HEK293 (cell line): ENCODE measurements around the gene TFE3.

Source experiments
- MZF1 ChIP-seq: fragments of 450-650 bp; formaldehyde crosslinking; IDR thresholded peaks from 2 replicates; pipeline ENCODE4 v1.5.1; 2017; ENCODE audit warnings: missing biosample characterization, missing genetic modification characterization, borderline replicate concordance
- PRDM6 ChIP-seq: fragments of 450-650 bp; formaldehyde crosslinking; IDR thresholded peaks from 2 replicates; pipeline ENCODE4 v1.5.1; 2017; ENCODE audit warnings: missing biosample characterization, missing genetic modification characterization
- SCRT2 ChIP-seq: fragments of 450-650 bp; formaldehyde crosslinking; IDR thresholded peaks from 2 replicates; pipeline ENCODE4 v1.5.1; 2016; ENCODE audit warnings: missing biosample characterization, missing genetic modification characterization
- SP2 ChIP-seq: fragments of 450-650 bp; formaldehyde crosslinking; IDR thresholded peaks from 2 replicates; pipeline ENCODE4 v1.5.1; 2016; ENCODE audit warnings: missing biosample characterization, missing genetic modification characterization
- YY2 ChIP-seq: fragments of 450-650 bp; formaldehyde crosslinking; IDR thresholded peaks from 2 replicates; pipeline ENCODE4 v1.5.1; 2016; ENCODE audit warnings: missing biosample characterization, missing genetic modification characterization
- ZBTB48 ChIP-seq: fragments of 450-650 bp; formaldehyde crosslinking; IDR thresholded peaks from 2 replicates; pipeline ENCODE4 v1.5.1; 2016; ENCODE audit warnings: missing biosample characterization, missing genetic modification characterization
- ZNF174 ChIP-seq: fragments of 450-650 bp; formaldehyde crosslinking; IDR thresholded peaks from 2 replicates; pipeline ENCODE4 v1.5.0; 2017; ENCODE audit warnings: missing biosample characterization, mild to moderate bottlenecking, missing genetic modification characterization
- ZNF175 ChIP-seq: fragments of 450-650 bp; formaldehyde crosslinking; IDR thresholded peaks from 2 replicates; pipeline ENCODE4 v1.5.1; 2016; ENCODE audit warnings: missing biosample characterization, missing genetic modification characterization
- ZNF26 ChIP-seq: fragments of 450-650 bp; formaldehyde crosslinking; IDR thresholded peaks from 2 replicates; pipeline ENCODE4 v1.5.1; 2016; ENCODE audit warnings: missing biosample characterization, missing genetic modification characterization
- ZNF391 ChIP-seq: fragments of 450-650 bp; formaldehyde crosslinking; IDR thresholded peaks from 2 replicates; pipeline ENCODE4 v1.5.1; 2016; ENCODE audit warnings: low read depth, missing biosample characterization, missing genetic modification characterization, borderline replicate concordance
- ZNF501 ChIP-seq: fragments of 450-650 bp; formaldehyde crosslinking; IDR thresholded peaks from 2 replicates; pipeline ENCODE4 v1.5.1; 2016; ENCODE audit warnings: missing biosample characterization, missing genetic modification characterization
- ZNF544 ChIP-seq: fragments of 450-650 bp; formaldehyde crosslinking; IDR thresholded peaks from 2 replicates; pipeline ENCODE4 v1.5.0; 2017; ENCODE audit warnings: missing biosample characterization, missing genetic modification characterization
- ZNF571 ChIP-seq: fragments of 450-650 bp; formaldehyde crosslinking; IDR thresholded peaks from 2 replicates; pipeline ENCODE4 v1.5.0; 2017; ENCODE audit warnings: missing biosample characterization, missing genetic modification characterization
- ZNF580 ChIP-seq: fragments of 450-650 bp; formaldehyde crosslinking; IDR thresholded peaks from 2 replicates; pipeline ENCODE4 v1.5.1; 2016; ENCODE audit warnings: missing biosample characterization, missing genetic modification characterization
- ZNF610 ChIP-seq: fragments of 450-650 bp; formaldehyde crosslinking; IDR thresholded peaks from 2 replicates; pipeline ENCODE4 v1.5.1; 2016; ENCODE audit warnings: missing biosample characterization, missing genetic modification characterization, borderline replicate concordance
- ZNF639 ChIP-seq: fragments of 450-650 bp; formaldehyde crosslinking; IDR thresholded peaks from 2 replicates; pipeline ENCODE4 v1.5.1; 2016; ENCODE audit warnings: missing biosample characterization, missing genetic modification characterization
- ZNF692 ChIP-seq: fragments of 450-650 bp; formaldehyde crosslinking; IDR thresholded peaks from 2 replicates; pipeline ENCODE4 v1.5.1; 2016; ENCODE audit warnings: missing biosample characterization, missing genetic modification characterization
- ZNF701 ChIP-seq: fragments of 450-650 bp; formaldehyde crosslinking; IDR thresholded peaks from 2 replicates; pipeline ENCODE4 v1.5.1; 2016; ENCODE audit warnings: missing biosample characterization, missing genetic modification characterization
- ZNF704 ChIP-seq: fragments of 450-650 bp; formaldehyde crosslinking; IDR thresholded peaks from 2 replicates; pipeline ENCODE4 v1.5.1; 2016; ENCODE audit warnings: missing biosample characterization, missing genetic modification characterization
- ZNF785 ChIP-seq: fragments of 450-650 bp; formaldehyde crosslinking; IDR thresholded peaks from 2 replicates; pipeline ENCODE4 v1.5.1; 2016; ENCODE audit warnings: missing biosample characterization, missing genetic modification characterization
- ZNF792 ChIP-seq: fragments of 450-650 bp; formaldehyde crosslinking; IDR thresholded peaks from 2 replicates; pipeline ENCODE4 v1.5.1; 2016; ENCODE audit warnings: missing biosample characterization, missing genetic modification characterization
- TF ChIP-seq, protein P1 (sequence below): sonication (generic); formaldehyde crosslinking; IDR thresholded peaks from 2 replicates; pipeline ENCODE4 v1.8.1; 2022; ENCODE audit warnings: mild to moderate bottlenecking, moderate library complexity, missing genetic modification reagents

The TFE3 gene

GRCh38 chrX:49079489-49080428 is 36.6 kb upstream of the TFE3 start, which contains the start of gene WDR45 (continued):
- TF ChIP-seq, protein P1, sequence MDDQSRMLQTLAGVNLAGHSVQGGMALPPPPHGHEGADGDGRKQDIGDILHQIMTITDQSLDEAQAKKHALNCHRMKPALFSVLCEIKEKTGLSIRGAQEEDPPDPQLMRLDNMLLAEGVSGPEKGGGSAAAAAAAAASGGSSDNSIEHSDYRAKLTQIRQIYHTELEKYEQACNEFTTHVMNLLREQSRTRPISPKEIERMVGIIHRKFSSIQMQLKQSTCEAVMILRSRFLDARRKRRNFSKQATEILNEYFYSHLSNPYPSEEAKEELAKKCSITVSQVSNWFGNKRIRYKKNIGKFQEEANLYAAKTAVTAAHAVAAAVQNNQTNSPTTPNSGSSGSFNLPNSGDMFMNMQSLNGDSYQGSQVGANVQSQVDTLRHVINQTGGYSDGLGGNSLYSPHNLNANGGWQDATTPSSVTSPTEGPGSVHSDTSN, result no peak
- 0 out of 2 replicates have a peak, but pooled peaks have one; percentile 65 for TF ChIP-seq ZBTB48 (tag by site-specific recombination)
- TF ChIP-seq MZF1 (tag by site-specific recombination), result no peak
- TF ChIP-seq ZNF571 (tag by site-specific recombination), result no peak
- peak; percentile 66; the same call in 1 of the 2 replicates for TF ChIP-seq ZNF501 (tag by site-specific recombination)
- TF ChIP-seq ZNF701 (tag by site-specific recombination), result no peak
- no peak for TF ChIP-seq YY2 (tag by site-specific recombination)
- TF ChIP-seq ZNF174 (tag by site-specific recombination), result no peak
- no peak for TF ChIP-seq PRDM6 (tag by site-specific recombination)
- peak; percentile 71 for TF ChIP-seq ZNF692 (tag by site-specific recombination)
- no peak for TF ChIP-seq ZNF580 (tag by site-specific recombination)
- TF ChIP-seq ZNF391 (tag by site-specific recombination), result peak; percentile 40; the same call in 1 of the 2 replicates
- no peak for TF ChIP-seq ZNF704 (tag by site-specific recombination)
- TF ChIP-seq ZNF175 (tag by site-specific recombination), result no peak
- no peak for TF ChIP-seq ZNF610 (tag by site-specific recombination)
- peak; percentile 77 for TF ChIP-seq SP2
- no peak for TF ChIP-seq ZNF792
- TF ChIP-seq SCRT2 (tag by site-specific recombination), result no peak
- no peak for TF ChIP-seq ZNF639 (tag by site-specific recombination)
- no peak for TF ChIP-seq ZNF785 (tag by site-specific recombination)
- no peak for TF ChIP-seq ZNF26 (tag by site-specific recombination)
- no peak for TF ChIP-seq ZNF544
